Measurements from ENCODE around the gene RHOH.

DNA sequence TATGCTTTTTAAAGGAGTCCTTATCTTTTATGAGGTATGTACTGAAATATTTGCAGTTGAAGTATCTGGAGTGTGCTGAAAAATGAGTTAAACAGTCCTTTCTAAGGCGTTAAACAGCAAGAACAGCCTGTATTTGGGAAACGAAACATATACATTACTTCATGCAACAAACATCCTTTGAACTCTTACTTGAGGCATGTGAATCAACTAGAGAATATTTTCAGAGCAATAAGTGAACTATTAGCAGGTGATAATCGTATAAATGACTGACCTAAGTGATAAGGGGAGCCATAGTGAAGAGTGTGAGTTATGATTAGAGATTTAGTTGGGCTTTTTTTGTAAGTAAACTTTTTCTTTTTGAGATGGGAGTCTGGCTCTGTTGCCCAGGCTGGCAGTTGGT, 45.9 kb upstream of the RHOH start:
- TF ChIP-seq, protein P1, sequence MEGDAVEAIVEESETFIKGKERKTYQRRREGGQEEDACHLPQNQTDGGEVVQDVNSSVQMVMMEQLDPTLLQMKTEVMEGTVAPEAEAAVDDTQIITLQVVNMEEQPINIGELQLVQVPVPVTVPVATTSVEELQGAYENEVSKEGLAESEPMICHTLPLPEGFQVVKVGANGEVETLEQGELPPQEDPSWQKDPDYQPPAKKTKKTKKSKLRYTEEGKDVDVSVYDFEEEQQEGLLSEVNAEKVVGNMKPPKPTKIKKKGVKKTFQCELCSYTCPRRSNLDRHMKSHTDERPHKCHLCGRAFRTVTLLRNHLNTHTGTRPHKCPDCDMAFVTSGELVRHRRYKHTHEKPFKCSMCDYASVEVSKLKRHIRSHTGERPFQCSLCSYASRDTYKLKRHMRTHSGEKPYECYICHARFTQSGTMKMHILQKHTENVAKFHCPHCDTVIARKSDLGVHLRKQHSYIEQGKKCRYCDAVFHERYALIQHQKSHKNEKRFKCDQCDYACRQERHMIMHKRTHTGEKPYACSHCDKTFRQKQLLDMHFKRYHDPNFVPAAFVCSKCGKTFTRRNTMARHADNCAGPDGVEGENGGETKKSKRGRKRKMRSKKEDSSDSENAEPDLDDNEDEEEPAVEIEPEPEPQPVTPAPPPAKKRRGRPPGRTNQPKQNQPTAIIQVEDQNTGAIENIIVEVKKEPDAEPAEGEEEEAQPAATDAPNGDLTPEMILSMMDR (IDR thresholded peaks at IDR 0.05) = no peak
- no peak for TF ChIP-seq POLR2A (IDR thresholded peaks at IDR 0.05)
